ENCODE data around the gene WDFY4. TPM values are rescaled to one million over a fixed set of nuclear protein-coding genes. Genes with fewer than 3 reads are reported as not detected.

Gene WDFY4
- total RNA-seq, 1 donor from 2014 or later: 4.3 TPM

- TF ChIP-seq, protein P1, sequence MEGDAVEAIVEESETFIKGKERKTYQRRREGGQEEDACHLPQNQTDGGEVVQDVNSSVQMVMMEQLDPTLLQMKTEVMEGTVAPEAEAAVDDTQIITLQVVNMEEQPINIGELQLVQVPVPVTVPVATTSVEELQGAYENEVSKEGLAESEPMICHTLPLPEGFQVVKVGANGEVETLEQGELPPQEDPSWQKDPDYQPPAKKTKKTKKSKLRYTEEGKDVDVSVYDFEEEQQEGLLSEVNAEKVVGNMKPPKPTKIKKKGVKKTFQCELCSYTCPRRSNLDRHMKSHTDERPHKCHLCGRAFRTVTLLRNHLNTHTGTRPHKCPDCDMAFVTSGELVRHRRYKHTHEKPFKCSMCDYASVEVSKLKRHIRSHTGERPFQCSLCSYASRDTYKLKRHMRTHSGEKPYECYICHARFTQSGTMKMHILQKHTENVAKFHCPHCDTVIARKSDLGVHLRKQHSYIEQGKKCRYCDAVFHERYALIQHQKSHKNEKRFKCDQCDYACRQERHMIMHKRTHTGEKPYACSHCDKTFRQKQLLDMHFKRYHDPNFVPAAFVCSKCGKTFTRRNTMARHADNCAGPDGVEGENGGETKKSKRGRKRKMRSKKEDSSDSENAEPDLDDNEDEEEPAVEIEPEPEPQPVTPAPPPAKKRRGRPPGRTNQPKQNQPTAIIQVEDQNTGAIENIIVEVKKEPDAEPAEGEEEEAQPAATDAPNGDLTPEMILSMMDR (IDR thresholded peaks at IDR 0.05; ENCODE audit: unreplicated experiment): no peak
- H3K27ac Mint-ChIP-seq: no peak overlapping the region
- no peak for DNase-seq (ENCODE audit: low spot score in 2 of 2, unreplicated experiment in 2 of 2)
- H3K27me3 Mint-ChIP-seq (ENCODE audit: low read depth): peaks cover 88% of the 10 kb centered on the region
- H3K9me3 Mint-ChIP-seq: no peaks in the 10 kb centered on the region
- H3K4me3 Mint-ChIP-seq: no peak overlapping the region
- peaks cover 3% of the 10 kb centered on the region for H3K4me1 Mint-ChIP-seq
- no peaks in the 10 kb centered on the region for H3K36me3 Mint-ChIP-seq
These were observed 31.3 kb upstream of the WDFY4 start for GRCh38 chr10:48653347-48653746.

DNA sequence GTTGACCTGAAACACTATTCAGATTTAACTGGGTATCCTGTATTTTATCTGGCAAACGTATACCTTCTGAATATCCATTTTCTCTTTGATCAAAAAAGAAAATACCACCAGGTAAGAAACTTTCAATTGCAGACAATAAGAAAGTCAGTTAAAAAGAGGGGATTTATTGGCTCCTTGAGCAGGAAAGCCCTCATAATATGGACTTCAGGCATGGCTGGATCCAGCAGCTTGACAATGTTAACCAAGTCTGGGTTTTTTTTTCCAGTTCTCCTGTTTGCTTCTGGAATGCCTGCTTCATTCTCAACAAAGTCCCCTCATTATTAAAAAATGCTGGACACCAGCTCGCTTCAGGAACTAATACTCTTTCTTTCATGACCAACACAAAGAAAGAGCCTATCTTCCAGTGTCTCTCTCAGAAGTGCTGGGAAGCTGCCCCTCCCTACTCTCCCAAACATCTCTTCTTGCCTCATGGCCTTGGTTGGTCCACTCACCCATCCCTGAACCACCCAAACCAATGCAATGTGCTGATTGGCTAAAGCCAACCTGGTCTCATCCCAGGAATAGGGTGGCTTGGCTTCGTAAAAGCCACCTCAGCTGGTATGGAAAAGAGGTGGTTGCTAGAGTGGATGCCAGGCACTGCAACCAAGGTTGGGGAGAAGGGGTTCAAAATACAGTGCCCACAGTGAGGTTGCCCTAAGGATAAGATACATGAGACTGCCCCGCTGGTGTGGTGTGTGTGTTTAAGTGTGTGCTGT, 30.6 kb upstream of the WDFY4 start:
- peaks cover 88% of the 10 kb centered on the region for H3K27me3 Mint-ChIP-seq (ENCODE audit: low read depth)
- DNase-seq (ENCODE audit: low spot score in 2 of 2, unreplicated experiment in 2 of 2): no peak
- TF ChIP-seq, protein P1 (IDR thresholded peaks at IDR 0.05; ENCODE audit: unreplicated experiment): no peak
- peaks cover 3% of the 10 kb centered on the region for H3K4me1 Mint-ChIP-seq
- H3K4me3 Mint-ChIP-seq: no peak overlapping the region
- no peaks in the 10 kb centered on the region for H3K36me3 Mint-ChIP-seq
- no peaks in the 10 kb centered on the region for H3K9me3 Mint-ChIP-seq
- H3K27ac Mint-ChIP-seq: no peak overlapping the region

GRCh38 chr10:48655411-48656240, 29.0 kb upstream of the WDFY4 start:
- Mint-ChIP-seq H3K36me3 (no peaks in the 10 kb centered on the region), H3K4me3 (peak overlapping the region; percentile 76), H3K9me3 (no peaks in the 10 kb centered on the region), H3K27ac (no peak overlapping the region), H3K27me3 (ENCODE audit: low read depth) (peaks cover 86% of the 10 kb centered on the region), H3K4me1 (peaks cover 3% of the 10 kb centered on the region)
- DNase-seq (ENCODE audit: low spot score in 2 of 2, unreplicated experiment in 2 of 2): peak in 1 of 2 experiments; percentile 47
- TF ChIP-seq, protein P1 (IDR thresholded peaks at IDR 0.05; ENCODE audit: unreplicated experiment): no peak

DNA sequence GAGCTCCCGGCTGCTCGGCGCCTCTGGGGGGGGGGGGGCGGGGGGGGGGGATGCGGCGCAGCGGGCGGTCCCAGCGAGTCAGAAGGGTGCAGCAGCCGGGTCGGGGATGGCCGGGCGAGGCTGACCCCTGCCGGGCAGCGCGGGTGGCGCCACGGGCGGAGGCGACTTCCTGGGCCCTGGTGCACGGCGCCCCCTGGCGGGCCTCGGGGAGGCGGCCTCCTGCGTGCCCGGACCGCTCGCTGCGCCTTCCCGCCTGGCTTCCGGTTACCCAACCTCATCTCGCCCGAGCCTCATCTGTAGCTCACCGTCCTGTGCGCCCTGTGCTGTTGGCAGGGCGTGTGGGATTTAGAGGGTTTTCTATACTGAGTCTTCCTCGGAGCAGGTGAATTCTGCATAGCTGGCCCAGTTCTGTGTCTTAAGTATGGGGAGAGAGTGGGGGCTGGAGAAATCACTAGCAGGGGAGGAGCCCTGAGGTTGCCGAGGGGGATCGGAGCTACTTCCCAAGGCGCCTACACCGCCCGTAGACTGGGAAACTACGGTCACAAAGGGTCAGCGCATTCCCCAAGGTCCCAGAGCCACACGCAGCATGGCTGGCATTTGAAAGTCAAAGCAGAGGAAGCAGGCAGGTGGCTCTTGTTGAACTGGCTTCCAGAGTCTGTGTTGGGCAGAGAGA, 28.3 kb upstream of the WDFY4 start:
- Mint-ChIP-seq H3K9me3 (no peaks in the 10 kb centered on the region), H3K4me3 (peak overlapping the region; percentile 76), H3K27me3 (ENCODE audit: low read depth) (peaks cover 83% of the 10 kb centered on the region), H3K27ac (no peak overlapping the region), H3K36me3 (no peaks in the 10 kb centered on the region), H3K4me1 (peaks cover 3% of the 10 kb centered on the region)
- peak; percentile 81 to 95 for DNase-seq (ENCODE audit: low spot score in 2 of 2, unreplicated experiment in 2 of 2)
- TF ChIP-seq, protein P1 (IDR thresholded peaks at IDR 0.05; ENCODE audit: unreplicated experiment): peak; percentile 94

DNA sequence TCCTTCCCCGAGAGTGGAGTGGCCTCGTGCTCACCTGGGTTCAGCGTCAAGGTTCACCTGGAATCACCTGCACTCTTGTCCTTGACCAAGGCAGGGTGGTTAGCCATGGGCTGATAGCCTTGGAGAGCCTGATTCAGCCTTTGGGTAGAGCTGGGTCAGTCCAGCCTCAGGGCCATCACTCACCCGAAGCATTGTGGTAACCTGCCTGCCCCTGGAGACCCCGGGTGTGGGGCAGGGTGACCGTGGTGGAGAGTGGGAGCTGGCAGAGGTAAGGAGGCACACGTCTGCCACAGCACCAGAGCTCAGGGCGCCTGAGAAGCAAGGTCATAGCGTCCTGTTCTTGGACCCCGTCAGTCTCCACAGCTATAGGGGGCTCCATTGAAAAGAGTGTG, 27.8 kb upstream of the WDFY4 start:
- Mint-ChIP-seq H3K9me3 (no peaks in the 10 kb centered on the region), H3K27me3 (ENCODE audit: low read depth) (peaks cover 82% of the 10 kb centered on the region), H3K27ac (no peak overlapping the region), H3K4me3 (peak overlapping the region; percentile 76), H3K36me3 (no peaks in the 10 kb centered on the region), H3K4me1 (peaks cover 3% of the 10 kb centered on the region)
- no peak for DNase-seq (ENCODE audit: low spot score in 2 of 2, unreplicated experiment in 2 of 2)
- TF ChIP-seq, protein P1 (IDR thresholded peaks at IDR 0.05; ENCODE audit: unreplicated experiment): no peak

Data from mesothelial cell of epicardium (in vitro differentiated cells).